Esophagus squamous epithelium (tissue), 4 donors: ENCODE results near the gene CTNNBIP1.

Experiments
- POLR2A ChIP-seq, 4 donors: fragments of 450-650 bp; IDR thresholded peaks; one replicate each; pipeline ENCODE4 v1.6.1; 2017; ENCODE audit warnings: antibody characterized with exemption in 4 of 4, mild to moderate bottlenecking in 4 of 4, moderate library complexity in 3 of 4
- TF ChIP-seq, protein P1 (sequence below), 6 experiments: fragments of 450-650 bp in 4 of 6; fragments of 200-600 bp in 2 of 6; sonication (generic) in 2 of 6; IDR thresholded peaks; one replicate each; pipeline ENCODE4 v1.5.1; 2016 to 2019; ENCODE audit warnings: antibody characterized with exemption in 6 of 6, mild to moderate bottlenecking in 4 of 6, moderate library complexity in 4 of 6

DNA sequence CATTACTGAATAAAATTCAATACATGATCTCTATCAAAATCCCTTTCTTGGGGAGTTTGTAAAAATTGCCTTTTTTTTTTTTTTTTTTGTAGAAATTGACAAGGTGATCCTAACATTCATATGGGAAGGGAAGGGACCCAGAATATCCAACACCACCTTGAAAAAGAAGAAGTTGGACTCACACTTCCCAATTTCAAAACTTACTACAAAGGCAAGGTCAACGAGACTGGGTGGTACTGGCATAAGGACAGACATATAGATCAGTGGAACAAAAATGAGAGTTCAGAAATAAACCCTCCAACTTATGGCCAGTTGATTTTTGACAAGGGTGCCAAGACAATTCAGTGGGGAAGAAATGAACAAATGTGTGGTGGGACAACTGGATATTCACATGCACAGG lies 54.9 kb downstream of the CTNNBIP1 start:
- TF ChIP-seq, protein P1, sequence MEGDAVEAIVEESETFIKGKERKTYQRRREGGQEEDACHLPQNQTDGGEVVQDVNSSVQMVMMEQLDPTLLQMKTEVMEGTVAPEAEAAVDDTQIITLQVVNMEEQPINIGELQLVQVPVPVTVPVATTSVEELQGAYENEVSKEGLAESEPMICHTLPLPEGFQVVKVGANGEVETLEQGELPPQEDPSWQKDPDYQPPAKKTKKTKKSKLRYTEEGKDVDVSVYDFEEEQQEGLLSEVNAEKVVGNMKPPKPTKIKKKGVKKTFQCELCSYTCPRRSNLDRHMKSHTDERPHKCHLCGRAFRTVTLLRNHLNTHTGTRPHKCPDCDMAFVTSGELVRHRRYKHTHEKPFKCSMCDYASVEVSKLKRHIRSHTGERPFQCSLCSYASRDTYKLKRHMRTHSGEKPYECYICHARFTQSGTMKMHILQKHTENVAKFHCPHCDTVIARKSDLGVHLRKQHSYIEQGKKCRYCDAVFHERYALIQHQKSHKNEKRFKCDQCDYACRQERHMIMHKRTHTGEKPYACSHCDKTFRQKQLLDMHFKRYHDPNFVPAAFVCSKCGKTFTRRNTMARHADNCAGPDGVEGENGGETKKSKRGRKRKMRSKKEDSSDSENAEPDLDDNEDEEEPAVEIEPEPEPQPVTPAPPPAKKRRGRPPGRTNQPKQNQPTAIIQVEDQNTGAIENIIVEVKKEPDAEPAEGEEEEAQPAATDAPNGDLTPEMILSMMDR (IDR thresholded peaks at IDR 0.05) = no peak
- no peak for TF ChIP-seq POLR2A (IDR thresholded peaks at IDR 0.05)
